Neuronal stem cell (in vitro differentiated cells): ENCODE results near the gene CEP131.
A peak's percentile ranks its signal among the peaks of the same experiment; 100 is the strongest.

Source experiments
- DNase-seq: peaks from one replicate; pipeline ENCODE4 v3.0.0-alpha.2; 2013; ENCODE audit warnings: low spot score
- H2AFZ ChIP-seq: one replicate; pipeline ENCODE4 v1.6.1; 2013; ENCODE audit warnings: mild to moderate bottlenecking, low read length, inconsistent platforms
- H2AK5ac ChIP-seq: 2 replicates; pipeline ENCODE4 v1.6.1; 2013; ENCODE audit warnings: low read depth, mild to moderate bottlenecking, inconsistent platforms, low read length, moderate library complexity, mixed read lengths
- H2BK120ac ChIP-seq: 2 replicates; pipeline ENCODE4 v1.6.1; 2013; ENCODE audit warnings: low read depth, mild to moderate bottlenecking, inconsistent platforms, low read length, moderate library complexity, mixed read lengths
- H2BK12ac ChIP-seq: one replicate; pipeline ENCODE4 v1.6.1; 2013; ENCODE audit warnings: low read length, inconsistent platforms
- H2BK15ac ChIP-seq: 2 replicates; pipeline ENCODE4 v1.6.1; 2013; ENCODE audit warnings: mild to moderate bottlenecking, low read length, inconsistent platforms, mixed read lengths
- H2BK5ac ChIP-seq: one replicate; pipeline ENCODE4 v1.6.1; 2013; ENCODE audit warnings: inconsistent platforms, mild to moderate bottlenecking, low read length, moderate library complexity
- H3K14ac ChIP-seq: one replicate; pipeline ENCODE4 v1.6.1; 2013; ENCODE audit warnings: low read length, inconsistent platforms
- H3K18ac ChIP-seq: 2 replicates; pipeline ENCODE4 v1.6.1; 2013; ENCODE audit warnings: low read length, inconsistent platforms
- H3K23ac ChIP-seq: 2 replicates; pipeline ENCODE4 v1.6.1; 2013; ENCODE audit warnings: low read depth, mild to moderate bottlenecking, mixed read lengths, low read length, inconsistent platforms; ENCODE audit not compliant: poor library complexity
- H3K27ac ChIP-seq: replicated peaks from 3 replicates; pipeline ENCODE4 v1.5.1; 2013; ENCODE audit warnings: low read length, inconsistent platforms
- H3K27me3 ChIP-seq, 3 experiments: 2 replicates each; pipeline ENCODE4 v1.6.1; 2013; ENCODE audit warnings: low read length in 3 of 3, mild to moderate bottlenecking in 2 of 3, inconsistent platforms in 1 of 3, low read depth in 1 of 3, mixed read lengths in 1 of 3, moderate library complexity in 1 of 3; ENCODE audit not compliant: control insufficient read depth in 3 of 3, insufficient read depth in 3 of 3
- H3K36me3 ChIP-seq, 2 donors: replicated peaks in 1 of 2; 2 replicates each; pipeline ENCODE4 v1.6.1; 2013; ENCODE audit warnings: low read length in 2 of 2; ENCODE audit not compliant: control insufficient read depth in 2 of 2, insufficient read depth in 2 of 2
- H3K4ac ChIP-seq: 2 replicates; pipeline ENCODE4 v1.6.1; 2013; ENCODE audit warnings: inconsistent platforms, mild to moderate bottlenecking, low read length, moderate library complexity
- H3K4me1 ChIP-seq, 2 donors: 1 replicate in 1 of 2; 2 replicates in 1 of 2; pipeline ENCODE4 v1.6.1; 2013; ENCODE audit warnings: low read length in 2 of 2, low read depth in 1 of 2; ENCODE audit not compliant: control insufficient read depth in 2 of 2, insufficient read depth in 1 of 2
- H3K4me2 ChIP-seq: one replicate; pipeline ENCODE4 v1.6.1; 2013; ENCODE audit warnings: mild to moderate bottlenecking, low read length, inconsistent platforms; ENCODE audit not compliant: insufficient read depth, poor library complexity, severe bottlenecking
- H3K4me3 ChIP-seq, 2 donors: 2 replicates each; pipeline ENCODE4 v1.5.1; 2013; ENCODE audit warnings: low read length in 2 of 2, mild to moderate bottlenecking in 2 of 2, inconsistent platforms in 1 of 2, moderate library complexity in 1 of 2
- H3K79me1 ChIP-seq: one replicate; pipeline ENCODE4 v1.6.1; 2013; ENCODE audit warnings: low read depth, mild to moderate bottlenecking, inconsistent platforms, low read length, moderate library complexity
- H3K9ac ChIP-seq: one replicate; pipeline ENCODE4 v1.6.1; 2013; ENCODE audit warnings: mild to moderate bottlenecking, low read depth, low read length, inconsistent platforms; ENCODE audit not compliant: poor library complexity
- H3K9me3 ChIP-seq, 2 donors: replicated peaks in 1 of 2; 2 replicates each; pipeline versions ENCODE3 to v1.6.1; 2013; ENCODE audit warnings: low read length in 2 of 2, mild to moderate bottlenecking in 2 of 2, inconsistent platforms in 1 of 2, low read depth in 1 of 2, mixed read lengths in 1 of 2, moderate library complexity in 1 of 2; ENCODE audit not compliant: control insufficient read depth in 2 of 2, insufficient read depth in 1 of 2
- H4K8ac ChIP-seq: one replicate; pipeline ENCODE4 v1.6.1; 2013; ENCODE audit warnings: low read depth, mild to moderate bottlenecking, inconsistent platforms, low read length, moderate library complexity
- H4K91ac ChIP-seq: one replicate; pipeline ENCODE4 v1.6.1; 2013; ENCODE audit warnings: low read length, low read depth, mild to moderate bottlenecking, inconsistent platforms; ENCODE audit not compliant: poor library complexity
- WGBS, 2 donors: extraction: QIAGEN DNeasy Blood & Tissue Kit; methylation state at CpG; one replicate each; pipeline ENCODE4 v1.1.7; 2013; ENCODE audit warnings: missing lambda C conversion rate in 2 of 2, mixed read lengths in 1 of 2; ENCODE audit not compliant: insufficient read length in 2 of 2, insufficient replicate concordance in 1 of 2; ENCODE audit errors: extremely low coverage in 2 of 2; 5-methylcytosine and 5-hydroxymethylcytosine counted together

Gene CEP131

GRCh38 chr17:81140695-81141094 is 82.1 kb downstream of the CEP131 start:
- H3K4me3 ChIP-seq, result no peak overlapping the region
- H2BK15ac ChIP-seq, result no peak overlapping the region
- peaks cover 0 to 13% of the 10 kb centered on the region in 2 donors for H3K9me3 ChIP-seq
- peak overlapping the region; percentile 43 for H4K8ac ChIP-seq
- H3K27ac ChIP-seq, result no peak overlapping the region
- peaks cover 0 to 3% of the 10 kb centered on the region in 2 donors for H3K36me3 ChIP-seq
- no peak overlapping the region for H2AFZ ChIP-seq
- no peak overlapping the region for H3K4ac ChIP-seq
- H3K9ac ChIP-seq, result no peak overlapping the region
- no CpG with 5 or more reads among the region's 37 CpGs for WGBS, 2 donors
- H2BK120ac ChIP-seq, result no peak overlapping the region
- H3K18ac ChIP-seq, result peak overlapping the region; percentile 83
- DNase-seq, result no peak
- H2BK12ac ChIP-seq, result peak overlapping the region; percentile 98
- H3K4me2 ChIP-seq, result no peak overlapping the region
- peaks cover 8% of the 10 kb centered on the region for H3K79me1 ChIP-seq
- H3K4me1 ChIP-seq, result peaks cover 4 to 9% of the 10 kb centered on the region in 2 donors
- H3K23ac ChIP-seq, result peak overlapping the region; percentile 31
- peak overlapping the region; percentile 53 for H2BK5ac ChIP-seq
- no peaks in the 10 kb centered on the region for H3K27me3 ChIP-seq
- no peak overlapping the region for H4K91ac ChIP-seq
- H2AK5ac ChIP-seq, result no peak overlapping the region
- peak overlapping the region; percentile 94 for H3K14ac ChIP-seq

GRCh38 chr17:81140018-81140417 is 82.7 kb downstream of the CEP131 start:
- no peak for DNase-seq
- no peak overlapping the region for H2BK12ac ChIP-seq
- no peak overlapping the region for H3K4me3 ChIP-seq
- H3K18ac ChIP-seq, result no peak overlapping the region
- peak overlapping the region; percentile 66 for H2BK120ac ChIP-seq
- H4K8ac ChIP-seq, result no peak overlapping the region
- peak overlapping the region; percentile 14 for H2BK15ac ChIP-seq
- H3K79me1 ChIP-seq, result peaks cover 11% of the 10 kb centered on the region
- H2AK5ac ChIP-seq, result peak overlapping the region; percentile 71
- H3K27me3 ChIP-seq, result no peaks in the 10 kb centered on the region
- H3K9me3 ChIP-seq, result peaks cover 0 to 14% of the 10 kb centered on the region in 2 donors
- no peak overlapping the region for H3K23ac ChIP-seq
- no peak overlapping the region for H4K91ac ChIP-seq
- no peak overlapping the region for H3K4ac ChIP-seq
- H3K14ac ChIP-seq, result no peak overlapping the region
- H3K4me2 ChIP-seq, result no peak overlapping the region
- WGBS, 2 donors, result no CpG with 5 or more reads among the region's 8 CpGs
- no peak overlapping the region for H2BK5ac ChIP-seq
- no peak overlapping the region for H3K27ac ChIP-seq
- H3K4me1 ChIP-seq, result peaks cover 4 to 9% of the 10 kb centered on the region in 2 donors
- H3K9ac ChIP-seq, result no peak overlapping the region
- H3K36me3 ChIP-seq, result peaks cover 0 to 3% of the 10 kb centered on the region in 2 donors
- no peak overlapping the region for H2AFZ ChIP-seq
